Neural cell (in vitro differentiated cells): ENCODE results near the gene ZNF514. TPM values are rescaled to one million over a fixed set of nuclear protein-coding genes. Genes with fewer than 3 reads are reported as not detected.

Experiments used
- H2AFZ ChIP-seq: fragments of 200-600, 300-800 bp; sonication (generic), shearing (Covaris generic); 2 replicates; pipeline ENCODE4 v1.6.0; 2014; ENCODE audit warnings: low read depth, mild to moderate bottlenecking, antibody characterized with exemption, low read length, moderate library complexity
- H3F3A ChIP-seq: fragments of 200-600 bp; shearing (Covaris generic); 2 replicates; pipeline ENCODE4 v1.6.1; 2016; ENCODE audit warnings: mild to moderate bottlenecking, moderate library complexity, mixed read lengths, antibody characterized with exemption, low read length; ENCODE audit not compliant: insufficient read depth, poor library complexity, severe bottlenecking
- H3K27ac ChIP-seq: fragments of 200-600, 300-800 bp; sonication (generic), shearing (Covaris generic); 2 replicates; pipeline ENCODE4 v1.5.1; 2014; ENCODE audit warnings: mild to moderate bottlenecking, low read length, moderate library complexity
- H3K27me3 ChIP-seq: fragments of 300-800, 200-600 bp; sonication (generic), shearing (Covaris generic); 2 replicates; pipeline ENCODE4 v1.6.0; 2014; ENCODE audit warnings: mild to moderate bottlenecking, low read depth, low read length, moderate library complexity; ENCODE audit not compliant: insufficient read depth
- H3K36me3 ChIP-seq: fragments of 300-800, 200-600 bp; sonication (generic), shearing (Covaris generic); 2 replicates; pipeline ENCODE4 v1.5.1; 2014; ENCODE audit warnings: mild to moderate bottlenecking, antibody characterized with exemption, low read length, moderate library complexity; ENCODE audit not compliant: insufficient read depth
- H3K4me2 ChIP-seq: fragments of 300-800, 200-600 bp; sonication (generic), shearing (Covaris generic); 2 replicates; pipeline ENCODE4 v1.6.0; 2014; ENCODE audit warnings: mild to moderate bottlenecking, low read length
- H3K4me3 ChIP-seq: fragments of 300-800, 200-600 bp; sonication (generic), shearing (Covaris generic); 2 replicates; pipeline ENCODE4 v1.5.1; 2014; ENCODE audit warnings: mild to moderate bottlenecking, low read length, moderate library complexity
- H3K79me2 ChIP-seq: fragments of 200-600 bp; shearing (Covaris generic); replicated peaks from 2 replicates; pipeline ENCODE4 v1.6.0; 2014; ENCODE audit warnings: mild to moderate bottlenecking, low read length, moderate library complexity; ENCODE audit not compliant: insufficient read depth
- H3K9ac ChIP-seq: fragments of 300-800, 200-600 bp; sonication (generic), shearing (Covaris generic); 2 replicates; pipeline ENCODE4 v1.6.1; 2016; ENCODE audit warnings: mild to moderate bottlenecking, low read length, mixed read lengths
- H3K9me2 ChIP-seq: fragments of 200-600 bp; shearing (Covaris generic); 2 replicates; pipeline ENCODE4 v1.6.1; 2016; ENCODE audit warnings: mild to moderate bottlenecking, low read length, mixed read lengths; ENCODE audit not compliant: insufficient read depth
- H3K9me3 ChIP-seq: fragments of 200-600, 300-800 bp; sonication (generic), shearing (Covaris generic); 2 replicates; pipeline ENCODE4 v1.6.1; 2016; ENCODE audit warnings: mild to moderate bottlenecking, mixed run types, low read length, moderate library complexity, mixed read lengths
- H4K20me1 ChIP-seq: fragments of 200-600 bp; shearing (Covaris generic); 2 replicates; pipeline ENCODE4 v1.6.1; 2016; ENCODE audit warnings: mild to moderate bottlenecking, mixed run types; ENCODE audit not compliant: insufficient read depth
- EP300 ChIP-seq: fragments of 450-650 bp; conservative IDR thresholded peaks from 2 replicates; pipeline ENCODE4 v1.6.1; 2014; ENCODE audit warnings: antibody characterized with exemption, mild to moderate bottlenecking, moderate library complexity; ENCODE audit not compliant: poor library complexity, severe bottlenecking
- EZH2 ChIP-seq: fragments of 200-600, 300-800 bp; shearing (Covaris generic), sonication (generic); IDR thresholded peaks from 2 replicates; pipeline ENCODE4 v1.6.1; 2014; ENCODE audit warnings: antibody characterized with exemption, low read length, borderline replicate concordance, mild to moderate bottlenecking; ENCODE audit not compliant: insufficient read depth, poor library complexity, severe bottlenecking
- MXI1 ChIP-seq: fragments of 450-650 bp; conservative IDR thresholded peaks from 2 replicates; pipeline ENCODE4 v1.6.1; 2014; ENCODE audit warnings: antibody characterized with exemption, mild to moderate bottlenecking; ENCODE audit not compliant: poor library complexity, severe bottlenecking
- POLR2AphosphoS5 ChIP-seq: IDR thresholded peaks from 2 replicates; pipeline ENCODE4 v1.6.1; 2012
- RAD21 ChIP-seq: fragments of 450-650 bp; conservative IDR thresholded peaks from 2 replicates; pipeline ENCODE4 v1.6.1; 2014; ENCODE audit warnings: antibody characterized with exemption, mild to moderate bottlenecking, moderate library complexity
- SMC3 ChIP-seq: fragments of 450-650 bp; conservative IDR thresholded peaks from 2 replicates; pipeline ENCODE4 v1.6.1; 2014; ENCODE audit warnings: antibody characterized with exemption, mild to moderate bottlenecking, moderate library complexity; ENCODE audit not compliant: poor library complexity
- TAF1 ChIP-seq: IDR thresholded peaks from 2 replicates; pipeline ENCODE4 v1.6.1; 2012; ENCODE audit warnings: low read depth
- polyA minus RNA-seq: library from RNA; depleted of rRNA, polyadenylated mRNA; stranded (reverse); fragments of >200 nt; gene quantifications from 2 replicates; pipeline ENCODE4 v1.2.3, GENCODE V29; 2014
- polyA plus RNA-seq: library from polyadenylated mRNA; depleted of rRNA; stranded (reverse); fragments of >200 nt; gene quantifications from 2 replicates; pipeline ENCODE4 v1.2.3, GENCODE V29; 2014
- TF ChIP-seq, protein P1 (sequence below): IDR thresholded peaks from 2 replicates; pipeline ENCODE4 v1.6.1; 2012; ENCODE audit warnings: borderline replicate concordance
- TF ChIP-seq, protein P2 (sequence below): fragments of 450-650 bp; IDR thresholded peaks from 2 replicates; pipeline ENCODE4 v1.5.1; 2014; ENCODE audit warnings: antibody characterized with exemption, mild to moderate bottlenecking, moderate library complexity; ENCODE audit not compliant: poor library complexity, severe bottlenecking

ZNF514 gene
- polyA plus RNA-seq (32.8 and 39.8 TPM in 2 replicates), polyA minus RNA-seq (30.9 and 32.2 TPM in 2 replicates)

DNA sequence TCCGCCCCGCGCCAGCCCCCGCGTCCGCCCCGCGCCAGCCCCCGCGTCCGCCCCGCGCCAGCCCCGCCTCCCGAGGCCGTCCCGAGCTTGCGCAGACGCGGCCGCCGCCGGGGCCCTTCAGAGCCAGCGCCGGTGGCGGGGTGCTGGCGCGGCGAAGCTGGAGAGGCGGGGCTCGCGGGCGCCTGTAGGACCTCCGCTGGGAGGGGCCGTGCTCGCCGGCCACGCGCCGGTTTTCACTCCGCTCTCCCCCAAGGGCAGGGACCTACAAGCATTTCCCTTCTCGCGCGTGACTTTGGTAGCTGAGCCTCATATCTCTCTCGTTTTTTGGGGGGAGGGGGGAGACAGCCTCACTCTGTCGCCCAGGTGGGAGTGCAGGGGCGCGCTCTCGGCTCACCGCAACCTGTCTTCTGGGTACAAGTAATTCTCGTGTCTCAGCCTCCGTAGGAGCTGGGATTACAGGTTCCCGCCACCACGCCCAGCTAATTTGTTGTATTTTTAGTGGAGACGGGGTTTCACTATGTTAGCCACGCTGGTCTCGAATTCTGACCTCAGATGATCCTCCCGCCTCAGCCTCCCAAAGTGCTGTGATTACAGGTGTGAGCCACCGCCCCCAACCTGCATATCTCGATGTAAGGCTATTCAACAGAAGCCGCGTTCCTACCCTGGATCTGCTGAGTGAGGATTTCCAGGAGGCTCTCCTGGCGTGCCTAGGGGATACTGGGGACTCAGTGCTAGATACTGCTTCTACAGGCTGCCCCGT is at the start of gene ZNF514:
TSS of gene ZNF514 (minus strand) at position 159 of the 760 bp plus-strand sequence. CDS start 6,595 bp downstream, outside the sequence.
- Histone ChIP-seq H3K27ac (peak within 1 kb of the TSS; percentile 58), H2AFZ (peak within 1 kb of the TSS; percentile 90), H3K9ac (peak within 1 kb of the TSS; percentile 79), H3K4me2 (peak within 1 kb of the TSS; percentile 28), H3K9me2 (no peaks in the 10 kb centered on the region), H3K79me2 (peaks cover 9% of the 10 kb centered on the region), H3F3A (peaks cover 5% of the 10 kb centered on the region), H3K36me3 (no peaks in the 10 kb centered on the region), H3K4me3 (peak within 1 kb of the TSS; percentile 94), H4K20me1 (no peaks in the 10 kb centered on the region), H3K27me3 (no peaks in the 10 kb centered on the region), H3K9me3 (no peaks in the 10 kb centered on the region)
- TF ChIP-seq RAD21 (no peak), MXI1 (no peak), SMC3 (no peak), TAF1 (no peak), EZH2 (no peak)
- TF ChIP-seq, protein P1, sequence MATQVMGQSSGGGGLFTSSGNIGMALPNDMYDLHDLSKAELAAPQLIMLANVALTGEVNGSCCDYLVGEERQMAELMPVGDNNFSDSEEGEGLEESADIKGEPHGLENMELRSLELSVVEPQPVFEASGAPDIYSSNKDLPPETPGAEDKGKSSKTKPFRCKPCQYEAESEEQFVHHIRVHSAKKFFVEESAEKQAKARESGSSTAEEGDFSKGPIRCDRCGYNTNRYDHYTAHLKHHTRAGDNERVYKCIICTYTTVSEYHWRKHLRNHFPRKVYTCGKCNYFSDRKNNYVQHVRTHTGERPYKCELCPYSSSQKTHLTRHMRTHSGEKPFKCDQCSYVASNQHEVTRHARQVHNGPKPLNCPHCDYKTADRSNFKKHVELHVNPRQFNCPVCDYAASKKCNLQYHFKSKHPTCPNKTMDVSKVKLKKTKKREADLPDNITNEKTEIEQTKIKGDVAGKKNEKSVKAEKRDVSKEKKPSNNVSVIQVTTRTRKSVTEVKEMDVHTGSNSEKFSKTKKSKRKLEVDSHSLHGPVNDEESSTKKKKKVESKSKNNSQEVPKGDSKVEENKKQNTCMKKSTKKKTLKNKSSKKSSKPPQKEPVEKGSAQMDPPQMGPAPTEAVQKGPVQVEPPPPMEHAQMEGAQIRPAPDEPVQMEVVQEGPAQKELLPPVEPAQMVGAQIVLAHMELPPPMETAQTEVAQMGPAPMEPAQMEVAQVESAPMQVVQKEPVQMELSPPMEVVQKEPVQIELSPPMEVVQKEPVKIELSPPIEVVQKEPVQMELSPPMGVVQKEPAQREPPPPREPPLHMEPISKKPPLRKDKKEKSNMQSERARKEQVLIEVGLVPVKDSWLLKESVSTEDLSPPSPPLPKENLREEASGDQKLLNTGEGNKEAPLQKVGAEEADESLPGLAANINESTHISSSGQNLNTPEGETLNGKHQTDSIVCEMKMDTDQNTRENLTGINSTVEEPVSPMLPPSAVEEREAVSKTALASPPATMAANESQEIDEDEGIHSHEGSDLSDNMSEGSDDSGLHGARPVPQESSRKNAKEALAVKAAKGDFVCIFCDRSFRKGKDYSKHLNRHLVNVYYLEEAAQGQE: no peak

DNA sequence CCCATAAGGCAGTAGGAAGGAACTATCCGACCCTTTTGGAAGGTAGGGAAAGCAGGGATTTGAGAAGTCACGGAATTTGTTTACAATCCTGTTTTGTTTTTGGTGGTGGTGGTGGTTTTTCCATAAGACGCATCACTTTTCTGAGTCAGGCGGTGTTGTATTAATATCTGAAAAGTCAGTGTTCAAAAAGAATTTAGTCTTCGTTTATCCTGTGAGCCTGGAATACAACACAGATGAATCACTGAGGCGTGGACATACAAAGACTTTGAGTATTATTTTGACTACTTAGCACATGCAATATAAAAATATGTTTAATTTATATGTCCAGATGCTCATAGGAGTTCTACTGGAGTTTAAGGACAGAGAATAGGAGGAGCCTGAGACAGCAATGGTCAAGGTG is 48.5 kb upstream of the ZNF514 start:
- peak overlapping the region; percentile 86 for H3K9ac ChIP-seq
- peaks cover 25% of the 10 kb centered on the region for H3K9me3 ChIP-seq
- no peaks in the 10 kb centered on the region for H3K9me2 ChIP-seq
- H3F3A ChIP-seq: no peaks in the 10 kb centered on the region
- peak overlapping the region; percentile 82 for H2AFZ ChIP-seq
- H4K20me1 ChIP-seq: no peaks in the 10 kb centered on the region
- no peaks in the 10 kb centered on the region for H3K27me3 ChIP-seq
- peak overlapping the region; percentile 80 for H3K27ac ChIP-seq
- peaks cover 19% of the 10 kb centered on the region for H3K36me3 ChIP-seq
- H3K79me2 ChIP-seq: peaks cover 10% of the 10 kb centered on the region
- H3K4me3 ChIP-seq: peak overlapping the region; percentile 97
- TF ChIP-seq EZH2 (no peak), RAD21 (no peak), MXI1 (no peak), EP300 (no peak), TAF1 (no peak), POLR2AphosphoS5 (no peak), SMC3 (no peak)
- TF ChIP-seq, protein P2, sequence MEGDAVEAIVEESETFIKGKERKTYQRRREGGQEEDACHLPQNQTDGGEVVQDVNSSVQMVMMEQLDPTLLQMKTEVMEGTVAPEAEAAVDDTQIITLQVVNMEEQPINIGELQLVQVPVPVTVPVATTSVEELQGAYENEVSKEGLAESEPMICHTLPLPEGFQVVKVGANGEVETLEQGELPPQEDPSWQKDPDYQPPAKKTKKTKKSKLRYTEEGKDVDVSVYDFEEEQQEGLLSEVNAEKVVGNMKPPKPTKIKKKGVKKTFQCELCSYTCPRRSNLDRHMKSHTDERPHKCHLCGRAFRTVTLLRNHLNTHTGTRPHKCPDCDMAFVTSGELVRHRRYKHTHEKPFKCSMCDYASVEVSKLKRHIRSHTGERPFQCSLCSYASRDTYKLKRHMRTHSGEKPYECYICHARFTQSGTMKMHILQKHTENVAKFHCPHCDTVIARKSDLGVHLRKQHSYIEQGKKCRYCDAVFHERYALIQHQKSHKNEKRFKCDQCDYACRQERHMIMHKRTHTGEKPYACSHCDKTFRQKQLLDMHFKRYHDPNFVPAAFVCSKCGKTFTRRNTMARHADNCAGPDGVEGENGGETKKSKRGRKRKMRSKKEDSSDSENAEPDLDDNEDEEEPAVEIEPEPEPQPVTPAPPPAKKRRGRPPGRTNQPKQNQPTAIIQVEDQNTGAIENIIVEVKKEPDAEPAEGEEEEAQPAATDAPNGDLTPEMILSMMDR: no peak
- TF ChIP-seq, protein P1: no peak
- peak overlapping the region; percentile 18 for H3K4me2 ChIP-seq
